T-helper 1 cell (primary cell): Measurements from ENCODE around the gene MAGEB18.

ENCODE experiments used
- DNase-seq, 5 donors: peaks; one replicate each; pipeline ENCODE4 v3.0.0-alpha.2; 2012 to 2020
- total RNA-seq, 4 donors: gene quantifications; one replicate each; lab custom pipeline; 2026; lab: John Stamatoyannopoulos, UW

The MAGEB18 gene
- total RNA-seq, result 0 reads per million in 4 donors

DNA sequence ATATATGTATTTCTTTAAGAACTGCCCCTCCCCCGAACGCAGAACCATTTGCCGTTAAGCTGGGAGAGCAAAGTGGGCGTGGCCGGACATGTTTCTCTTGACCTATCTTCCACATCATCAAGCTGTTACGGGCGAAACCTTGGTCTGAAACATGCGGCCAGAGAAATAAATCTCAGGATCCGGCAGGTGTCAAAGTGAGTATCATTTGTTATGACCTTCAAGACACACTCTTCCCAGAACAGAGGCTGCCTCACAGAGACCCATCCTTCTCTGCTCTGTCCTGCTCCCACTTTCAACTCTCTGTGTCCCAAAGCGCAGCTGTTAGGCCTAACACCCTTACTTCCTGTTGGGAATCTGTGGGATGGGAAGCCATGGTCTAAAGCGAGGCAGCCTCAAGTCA is at the start of gene MAGEB18:
Gene MAGEB18 (plus strand): TSS at position 70 of the 400 bp plus-strand sequence. CDS start 643 bp downstream, outside the sequence.
- DNase-seq, result no peak

DNA sequence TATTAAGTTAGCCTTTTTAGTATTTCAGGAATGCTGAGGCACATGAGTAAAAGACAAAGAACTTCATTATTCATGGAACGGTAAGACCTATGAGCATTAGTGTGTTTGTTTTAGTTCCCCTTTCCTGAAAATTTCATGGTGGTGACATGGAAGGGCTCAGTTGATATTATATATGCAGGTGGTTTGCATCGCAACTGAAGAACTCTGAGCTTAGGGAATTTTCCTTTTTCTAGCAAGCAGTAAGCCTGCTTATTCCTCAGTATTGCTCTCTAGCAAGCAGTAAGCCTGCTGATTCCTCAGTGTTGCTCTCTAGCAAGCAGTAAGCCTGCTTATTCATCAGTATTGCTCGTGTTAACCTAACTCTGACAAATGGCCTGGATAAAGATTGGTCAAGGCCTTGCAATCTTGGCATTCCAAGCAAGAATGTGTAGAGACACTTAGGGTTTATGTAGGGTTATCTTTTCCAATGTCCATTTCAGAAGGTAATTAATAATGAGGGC is 37.7 kb upstream of the MAGEB18 start:
- DNase-seq, result no peak

DNA sequence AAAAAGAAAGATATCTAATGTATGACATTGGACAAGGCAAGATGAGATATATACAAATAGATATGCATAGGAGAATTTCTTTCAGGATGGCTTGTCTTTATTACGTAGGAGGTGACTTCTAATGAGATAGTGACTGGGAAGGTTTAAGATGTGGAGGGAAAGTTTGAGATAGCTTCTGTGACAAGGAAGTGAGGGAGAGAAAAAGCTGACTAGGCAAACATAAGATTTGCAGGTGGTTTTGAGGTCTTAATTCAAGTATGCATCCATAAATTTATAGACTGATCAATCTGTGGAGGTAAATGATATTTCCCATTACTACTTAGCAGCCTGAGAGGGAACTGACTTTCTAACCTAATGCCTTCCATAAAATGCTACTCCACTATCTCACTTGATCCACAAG is 29.0 kb upstream of the MAGEB18 start:
- DNase-seq, result no peak

DNA sequence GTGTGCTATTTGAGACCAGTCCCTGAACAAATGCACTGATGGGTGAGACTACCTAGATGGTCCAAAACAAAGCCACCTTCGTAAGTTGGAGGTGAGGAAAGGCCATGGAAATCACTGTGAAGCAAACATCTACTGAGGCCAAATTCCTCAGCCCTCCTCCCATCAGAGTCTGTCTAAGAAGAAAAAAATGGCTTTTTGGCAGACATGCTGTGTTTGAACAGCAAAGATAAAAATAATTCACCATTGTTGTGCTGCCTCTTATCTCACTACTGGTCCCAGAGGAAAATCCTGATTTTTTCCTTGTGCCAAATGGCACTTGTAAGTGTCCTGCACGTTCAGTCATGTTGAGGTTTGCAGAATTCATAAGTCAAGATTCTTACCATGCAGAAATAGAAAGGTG is 7.9 kb downstream of the MAGEB18 start:
- no peak for DNase-seq

- DNase-seq, result no peak
These were observed 22.2 kb downstream of the MAGEB18 start, which contains the start of gene MAGEB6B for GRCh38 chrX:26160301-26160700. MAGEB6B (plus strand) TSS chrX:26160601; CDS start chrX:26160601, 0 bp downstream.
